BLaER1 treated with 17β-estradiol and CSF1 and Interleukin-3, amounts not matched to agents 10 nM and 100 nM (cell line): ENCODE measurements around the gene KCTD2.
"Not testable (repeated sequence)": the region's sequence is repeated elsewhere in the genome, so short reads cannot be mapped to it uniquely, and the experiment has no call there.

Source experiments
- H3K27ac ChIP-seq, 11 experiments: shearing (Covaris generic); formaldehyde crosslinking; 2 replicates each; pipeline ENCODE4 v1.8.1; 2022
- H3K27me3 ChIP-seq, 11 experiments: shearing (Covaris generic); formaldehyde crosslinking; 2 replicates each; pipeline ENCODE4 v1.8.1; 2022
- H3K36me3 ChIP-seq, 11 experiments: shearing (Covaris generic); formaldehyde crosslinking; 2 replicates each; pipeline ENCODE4 v1.8.1; 2022
- H3K4me1 ChIP-seq, 10 experiments: shearing (Covaris generic); formaldehyde crosslinking; 2 replicates each; pipeline ENCODE4 v1.8.1; 2022
- H3K4me2 ChIP-seq, 11 experiments: shearing (Covaris generic); formaldehyde crosslinking; 2 replicates each; pipeline ENCODE4 v1.8.1; 2022
- H3K4me3 ChIP-seq, 10 experiments: shearing (Covaris generic); formaldehyde crosslinking; 2 replicates each; pipeline ENCODE4 v1.8.1; 2022
- H3K9ac ChIP-seq, 11 experiments: shearing (Covaris generic); formaldehyde crosslinking; 2 replicates each; pipeline ENCODE4 v1.8.1; 2022
- H3K9me3 ChIP-seq, 11 experiments: shearing (Covaris generic); formaldehyde crosslinking; replicated peaks in 1 of 11; 2 replicates each; pipeline ENCODE4 v1.8.1; 2022
- H4K20me1 ChIP-seq, 11 experiments: shearing (Covaris generic); formaldehyde crosslinking; 2 replicates each; pipeline ENCODE4 v1.8.1; 2022
- Cebpa-rat ChIP-seq, 11 experiments: shearing (Covaris generic); IDR thresholded peaks; 2 replicates each; pipeline ENCODE4 v1.8.1; 2022

Gene KCTD2

DNA sequence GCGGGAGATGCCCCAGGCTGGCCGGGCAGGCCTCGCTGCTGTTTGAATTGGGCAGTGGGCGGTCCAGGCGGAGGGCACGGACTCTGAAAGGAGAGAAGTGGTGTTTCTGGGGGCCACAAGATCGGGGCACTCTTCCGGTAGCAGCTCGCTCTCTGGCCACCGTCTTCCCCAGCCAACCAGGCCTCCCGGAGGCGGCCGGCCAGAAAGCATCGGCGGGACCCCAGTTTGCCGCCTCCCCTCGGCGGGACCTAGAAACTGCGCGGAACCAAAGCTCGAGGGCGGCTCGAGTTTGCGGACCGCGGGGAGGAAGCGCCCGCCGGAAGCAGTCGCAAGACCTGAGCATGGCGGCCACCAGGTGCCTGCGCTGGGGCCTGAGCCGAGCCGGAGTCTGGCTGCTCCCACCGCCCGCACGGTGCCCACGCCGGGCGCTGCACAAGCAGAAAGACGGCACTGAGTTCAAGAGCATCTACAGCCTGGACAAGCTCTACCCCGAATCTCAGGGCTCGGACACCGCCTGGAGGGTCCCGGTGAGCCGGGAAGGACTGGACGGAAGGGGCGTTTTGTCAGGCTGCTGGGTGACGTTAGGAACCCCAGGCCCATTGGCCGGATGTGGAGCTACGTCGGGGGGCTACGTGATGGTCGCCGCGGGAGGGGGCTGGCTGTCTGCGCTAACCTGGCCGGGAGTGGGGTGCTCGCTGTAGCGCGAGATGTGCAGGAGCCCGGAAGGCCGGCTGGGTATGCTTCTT is 34.5 kb upstream of the KCTD2 start, which contains the start of gene MRPL58:
Gene MRPL58, plus strand, starts transcription at position 325 of the 746 bp plus-strand sequence. Its CDS starts 17 bp downstream, at position 342.
- Histone ChIP-seq H3K9me3 (no peaks in the 10 kb centered on the region), H3K9ac (peak within 1 kb of the TSS; percentile 79 to 89 (median 86)), H3K27me3 (no peaks in the 10 kb centered on the region), H3K36me3 (peaks cover 0 to 26% (median 17%) of the 10 kb centered on the region in 11 experiments; a peak in 18 of 22 replicates), H3K4me1 (peaks cover 18 to 36% (median 32%) of the 10 kb centered on the region in 10 experiments), H3K27ac (peak within 1 kb of the TSS; percentile 49 to 88 (median 84); a peak in 21 of 22 replicates), H3K4me2 (peak within 1 kb of the TSS; percentile 76 to 99 (median 88)), H4K20me1 (peaks cover 0 to 6% (median 0%) of the 10 kb centered on the region in 11 experiments; a peak in 3 of 22 replicates), H3K4me3 (peak within 1 kb of the TSS; percentile 76 to 94 (median 79))
- TF ChIP-seq Cebpa-rat (IDR thresholded peaks at IDR 0.05) = no peak

DNA sequence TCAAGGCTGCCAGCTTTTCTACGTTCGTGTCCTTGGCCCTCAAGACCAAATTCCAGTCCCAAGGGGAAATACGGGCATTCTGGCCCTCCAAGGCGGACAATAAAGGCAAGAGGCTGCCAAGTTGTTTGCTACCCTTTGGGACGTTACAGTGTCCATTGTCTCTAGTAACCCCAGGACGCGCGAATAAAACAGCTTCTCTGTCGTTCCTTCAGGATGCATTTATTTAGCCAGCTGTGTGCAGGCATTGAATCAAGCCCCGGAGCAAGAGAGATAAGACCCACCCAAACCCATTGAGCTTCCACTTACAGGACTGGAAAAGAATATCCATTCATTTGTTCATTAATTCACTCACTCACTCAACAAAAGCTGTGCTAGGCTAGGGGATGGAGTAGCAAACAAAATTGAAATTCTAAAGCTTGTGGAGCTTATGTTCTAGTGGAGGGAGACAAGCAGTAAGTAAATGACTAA is 33.9 kb upstream of the KCTD2 start:
- Histone ChIP-seq H3K9ac (peak overlapping the region; percentile 79 to 89 (median 86)), H3K9me3 (no peaks in the 10 kb centered on the region), H3K4me1 (peaks cover 18 to 36% (median 32%) of the 10 kb centered on the region in 10 experiments), H3K36me3 (peaks cover 0 to 32% (median 22%) of the 10 kb centered on the region in 11 experiments; a peak in 19 of 22 replicates), H3K4me3 (peak overlapping the region; percentile 76 to 94 (median 79)), H3K27me3 (no peaks in the 10 kb centered on the region), H3K4me2 (peak overlapping the region; percentile 76 to 99 (median 88)), H4K20me1 (peaks cover 0 to 6% (median 0%) of the 10 kb centered on the region in 11 experiments; a peak in 3 of 22 replicates), H3K27ac (peak overlapping the region; percentile 49 to 88 (median 84); a peak in 21 of 22 replicates)
- TF ChIP-seq Cebpa-rat (IDR thresholded peaks at IDR 0.05) = no peak

GRCh38 chr17:75019146-75019545 is 27.9 kb upstream of the KCTD2 start:
- no peak overlapping the region; a peak in 1 of 22 replicates for H3K9ac ChIP-seq
- TF ChIP-seq Cebpa-rat (IDR thresholded peaks at IDR 0.05) = no peak
- H3K4me3 ChIP-seq = no peak overlapping the region
- H3K27me3 ChIP-seq = no peaks in the 10 kb centered on the region
- H3K27ac ChIP-seq = no peak overlapping the region
- H3K4me1 ChIP-seq = peaks cover 0 to 10% (median 7%) of the 10 kb centered on the region in 10 experiments; a peak in 17 of 20 replicates
- H4K20me1 ChIP-seq = peaks cover 0 to 11% (median 0%) of the 10 kb centered on the region in 11 experiments; a peak in 6 of 22 replicates
- H3K9me3 ChIP-seq = peaks cover 2 to 24% (median 15%) of the 10 kb centered on the region in 11 experiments; a peak in 21 of 22 replicates
- H3K4me2 ChIP-seq = no peak overlapping the region
- H3K36me3 ChIP-seq = peaks cover 42 to 92% (median 74%) of the 10 kb centered on the region in 11 experiments

DNA sequence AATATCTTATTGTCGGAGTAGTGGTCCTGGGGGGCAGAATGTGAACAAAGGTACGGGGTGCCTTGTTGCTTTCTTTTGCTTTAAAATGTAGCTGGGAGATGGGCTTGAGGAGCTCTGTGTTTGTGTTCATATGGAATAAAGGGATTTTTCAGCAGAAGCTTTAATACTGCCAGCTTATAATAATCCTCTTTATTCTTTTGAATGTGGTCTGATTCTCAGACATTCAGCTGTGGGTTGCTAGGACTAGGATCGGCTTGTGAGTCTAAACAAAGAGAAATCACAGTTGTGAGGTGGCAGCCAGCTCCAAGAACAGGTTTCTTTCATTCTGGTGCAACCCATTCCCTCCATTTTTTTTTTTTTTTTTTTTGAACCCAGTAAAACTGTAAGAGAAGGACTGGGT is 27.3 kb upstream of the KCTD2 start:
- Histone ChIP-seq H3K4me3 (no peak overlapping the region), H3K9me3 (peaks cover 7 to 29% (median 21%) of the 10 kb centered on the region in 11 experiments), H3K9ac (no peak overlapping the region), H3K27me3 (no peaks in the 10 kb centered on the region), H3K4me2 (no peak overlapping the region), H3K36me3 (peaks cover 44 to 94% (median 75%) of the 10 kb centered on the region in 11 experiments), H3K4me1 (peaks cover under 1 to 12% (median 7%) of the 10 kb centered on the region in 10 experiments; a peak in 19 of 20 replicates), H4K20me1 (peaks cover 0 to 11% (median 0%) of the 10 kb centered on the region in 11 experiments; a peak in 6 of 22 replicates), H3K27ac (no peak overlapping the region)
- no peak for TF ChIP-seq Cebpa-rat (IDR thresholded peaks at IDR 0.05)

GRCh38 chr17:75020331-75021110 is 26.5 kb upstream of the KCTD2 start:
- Histone ChIP-seq H3K4me3 (no peak overlapping the region), H4K20me1 (peaks cover 0 to 11% (median 0%) of the 10 kb centered on the region in 11 experiments; a peak in 6 of 22 replicates), H3K27ac (no peak overlapping the region), H3K9ac (no peak overlapping the region), H3K4me2 (no peak overlapping the region), H3K9me3 (peaks cover 15 to 38% (median 26%) of the 10 kb centered on the region in 11 experiments), H3K27me3 (no peaks in the 10 kb centered on the region), H3K36me3 (peaks cover 44 to 89% (median 73%) of the 10 kb centered on the region in 11 experiments), H3K4me1 (peaks cover 8 to 18% (median 15%) of the 10 kb centered on the region in 10 experiments)
- no peak for TF ChIP-seq Cebpa-rat (IDR thresholded peaks at IDR 0.05)

DNA sequence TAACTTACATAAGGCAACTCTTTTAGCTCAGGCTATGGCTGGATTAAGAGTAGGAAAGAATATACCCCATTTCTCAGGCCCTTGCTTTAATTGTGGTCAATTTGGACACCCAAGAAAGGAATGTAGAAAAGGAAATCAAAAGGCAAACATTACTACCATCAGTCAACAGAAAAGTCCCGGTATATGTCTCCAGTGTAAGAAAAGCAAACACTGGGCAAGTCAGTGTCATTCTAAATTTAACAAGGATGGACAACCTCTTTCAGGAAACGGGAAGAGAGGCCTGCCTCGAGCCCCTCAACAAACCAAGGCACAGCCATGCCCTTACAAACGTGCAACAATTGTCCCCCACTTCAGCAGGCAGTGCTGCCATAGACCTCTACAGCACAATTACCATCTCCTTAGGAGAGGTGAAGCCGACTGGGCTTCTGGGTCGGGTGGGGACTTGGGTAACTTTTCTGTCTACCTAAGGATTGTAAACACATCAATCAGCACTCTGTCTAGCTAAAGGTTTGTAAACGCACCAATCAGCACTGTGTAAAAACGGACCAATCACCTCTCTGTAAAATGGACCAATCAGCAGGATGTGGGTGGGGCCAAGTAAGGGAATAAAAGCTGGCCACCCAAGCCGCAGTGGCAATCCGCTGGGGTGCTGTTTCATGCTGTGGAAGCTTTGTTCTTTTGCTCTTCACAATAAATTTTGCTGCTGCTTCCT is 22.2 kb upstream of the KCTD2 start:
- Histone ChIP-seq H3K27me3 (no peaks in the 10 kb centered on the region), H3K9me3 (peaks cover 50 to 81% (median 67%) of the 10 kb centered on the region in 11 experiments), H3K36me3 (peaks cover 30 to 48% (median 40%) of the 10 kb centered on the region in 11 experiments), H4K20me1 (no peaks in the 10 kb centered on the region), H3K27ac (peak overlapping the region in 6 of 11 experiments; percentile 9 to 51 (median 43); a peak in 9 of 22 replicates), H3K9ac (no peak overlapping the region), H3K4me1 (peaks cover 20 to 30% (median 24%) of the 10 kb centered on the region in 10 experiments), H3K4me3 (peak overlapping the region in 6 of 10 experiments; percentile 12 to 39 (median 19); a peak in 6 of 20 replicates), H3K4me2 (peak overlapping the region; percentile 61 to 81 (median 75))
- TF ChIP-seq Cebpa-rat (IDR thresholded peaks at IDR 0.05) = no peak

DNA sequence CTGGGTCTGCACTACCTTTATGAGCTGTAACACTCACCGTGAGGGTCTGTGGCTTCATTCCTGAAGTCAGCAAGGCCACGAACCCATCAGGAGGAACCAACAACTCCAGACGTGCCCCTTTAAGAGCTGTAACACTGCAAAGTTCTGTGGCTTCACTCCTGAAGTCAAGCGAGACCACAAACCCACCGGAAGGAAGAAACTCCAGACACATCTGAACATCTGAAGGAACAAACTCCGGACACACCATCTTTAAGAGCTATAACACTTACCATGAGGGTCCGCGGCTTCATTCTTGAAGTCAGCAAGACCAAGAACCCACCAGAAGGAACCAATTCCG is 21.7 kb upstream of the KCTD2 start:
- peak overlapping the region; percentile 61 to 81 (median 75) for H3K4me2 ChIP-seq
- not testable (repeated sequence) for H3K27me3 ChIP-seq, H3K9ac ChIP-seq, H4K20me1 ChIP-seq
- H3K9me3 ChIP-seq = peaks cover 55 to 86% (median 72%) of the 10 kb centered on the region in 11 experiments
- peaks cover 25 to 43% (median 35%) of the 10 kb centered on the region in 11 experiments for H3K36me3 ChIP-seq
- peaks cover 20 to 30% (median 24%) of the 10 kb centered on the region in 10 experiments for H3K4me1 ChIP-seq
- peak overlapping the region in 5 of 10 experiments; percentile 12 to 39 (median 16); a peak in 5 of 20 replicates for H3K4me3 ChIP-seq
- H3K27ac ChIP-seq = peak overlapping the region in 8 of 11 experiments; percentile 32 to 58 (median 46); a peak in 16 of 22 replicates

GRCh38 chr17:75026650-75027049 is 20.4 kb upstream of the KCTD2 start:
- H3K36me3 ChIP-seq = peaks cover 12 to 30% (median 22%) of the 10 kb centered on the region in 11 experiments
- not testable (repeated sequence) for H3K27me3 ChIP-seq, H3K27ac ChIP-seq, H4K20me1 ChIP-seq, H3K9ac ChIP-seq
- peak overlapping the region in 5 of 11 experiments; percentile 40 to 77 (median 70); a peak in 4 of 22 replicates for H3K4me2 ChIP-seq
- peak overlapping the region in 1 of 10 experiments; percentile 39; a peak in 3 of 20 replicates for H3K4me3 ChIP-seq
- peaks cover 20 to 30% (median 24%) of the 10 kb centered on the region in 10 experiments for H3K4me1 ChIP-seq
- peaks cover 67 to 99% (median 84%) of the 10 kb centered on the region in 11 experiments for H3K9me3 ChIP-seq
